ENCODE measurements around the gene NIPAL1. TPM values are rescaled to one million over a fixed set of nuclear protein-coding genes. Genes with fewer than 3 reads are reported as not detected.
A peak's percentile ranks its signal among the peaks of the same experiment; 100 is the strongest.

Gene NIPAL1
- total RNA-seq, 1 experiment from 2014 or later: 0.13 TPM

DNA sequence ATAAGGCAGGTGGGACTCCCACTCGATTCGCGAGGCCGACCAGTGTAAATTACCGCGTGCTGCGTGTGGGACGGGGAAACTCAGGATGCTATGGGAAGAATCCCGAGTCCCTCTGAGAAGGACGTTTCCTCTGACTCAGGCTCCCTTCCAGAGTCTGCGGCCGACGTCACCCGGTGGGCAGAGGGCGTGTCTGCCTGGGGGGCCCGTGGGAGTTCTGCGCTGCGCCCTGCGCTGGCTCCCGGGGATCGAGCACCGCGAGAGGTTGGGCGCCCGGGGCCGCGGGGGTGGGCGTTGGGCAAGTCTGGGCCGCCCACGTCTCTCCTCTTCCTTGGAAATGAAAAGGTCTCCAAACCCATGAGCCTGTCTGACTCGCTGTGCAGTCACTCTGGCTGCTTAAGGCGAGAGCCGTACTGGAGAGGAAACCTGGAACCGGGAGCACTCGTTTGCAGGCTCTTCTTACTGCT lies 568 bp downstream of the NIPAL1 start:
- no peaks in the 10 kb centered on the region for H3K27me3 ChIP-seq
- no peaks in the 10 kb centered on the region for H3K9me3 ChIP-seq
- H3K4me3 ChIP-seq: peak overlapping the region; percentile 54
- DNase-seq: peak; percentile 76
- no peaks in the 10 kb centered on the region for H3K36me3 ChIP-seq

GRCh38 chr4:48018112-48018511 lies 1.5 kb downstream of the NIPAL1 start:
- Histone ChIP-seq H3K9me3 (no peaks in the 10 kb centered on the region), H3K27me3 (no peaks in the 10 kb centered on the region), H3K36me3 (no peaks in the 10 kb centered on the region), H3K4me3 (no peak overlapping the region)
- DNase-seq: no peak

DNA sequence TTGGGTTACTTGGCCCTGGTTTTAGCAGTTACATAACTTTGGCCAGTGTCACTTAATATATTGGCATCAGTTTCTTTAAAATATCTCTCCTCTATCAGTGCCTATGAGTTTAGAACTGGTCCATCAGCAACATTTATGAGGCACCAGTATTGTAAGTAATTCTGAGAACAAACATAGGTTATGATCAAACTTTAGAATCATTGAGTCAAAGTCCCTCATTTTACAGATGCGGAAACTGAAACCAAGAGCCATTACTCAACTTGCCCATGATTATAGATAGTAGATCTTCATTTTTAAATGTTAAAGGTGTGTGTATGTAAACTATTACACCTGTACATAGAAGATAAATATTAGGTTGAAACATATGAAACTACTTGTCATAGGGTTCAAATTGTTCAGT lies 4.5 kb downstream of the NIPAL1 start:
- H3K27me3 ChIP-seq: no peaks in the 10 kb centered on the region
- DNase-seq: no peak
- H3K9me3 ChIP-seq: no peaks in the 10 kb centered on the region
- no peak overlapping the region for H3K4me3 ChIP-seq
- no peaks in the 10 kb centered on the region for H3K36me3 ChIP-seq

GRCh38 chr4:48022192-48022799 lies 5.7 kb downstream of the NIPAL1 start:
- H3K4me3 ChIP-seq: no peak overlapping the region
- H3K9me3 ChIP-seq: no peaks in the 10 kb centered on the region
- H3K36me3 ChIP-seq: no peaks in the 10 kb centered on the region
- DNase-seq: no peak
- H3K27me3 ChIP-seq: no peaks in the 10 kb centered on the region

DNA sequence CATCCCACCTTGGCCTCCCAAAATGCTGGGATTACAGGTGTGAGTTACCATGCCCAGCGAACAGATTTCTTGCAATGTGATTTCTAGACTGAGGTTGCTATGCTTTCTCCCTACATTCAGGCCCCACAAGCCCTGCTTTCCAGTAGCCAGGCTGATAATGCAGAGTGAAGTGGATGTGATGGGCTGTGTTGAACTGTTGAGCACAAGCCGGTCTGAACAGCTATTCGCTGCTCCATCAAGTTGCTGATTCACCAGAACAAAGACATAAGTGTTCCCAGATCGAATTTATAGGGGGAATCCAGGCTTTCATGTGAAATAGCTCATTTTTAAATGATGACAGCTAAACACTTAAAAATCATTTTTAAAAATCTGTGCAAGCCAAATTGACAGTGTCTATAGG lies 8.0 kb downstream of the NIPAL1 start:
- Histone ChIP-seq H3K27me3 (no peaks in the 10 kb centered on the region), H3K4me3 (no peak overlapping the region), H3K9me3 (no peaks in the 10 kb centered on the region), H3K36me3 (no peaks in the 10 kb centered on the region)
- no peak for DNase-seq

DNA sequence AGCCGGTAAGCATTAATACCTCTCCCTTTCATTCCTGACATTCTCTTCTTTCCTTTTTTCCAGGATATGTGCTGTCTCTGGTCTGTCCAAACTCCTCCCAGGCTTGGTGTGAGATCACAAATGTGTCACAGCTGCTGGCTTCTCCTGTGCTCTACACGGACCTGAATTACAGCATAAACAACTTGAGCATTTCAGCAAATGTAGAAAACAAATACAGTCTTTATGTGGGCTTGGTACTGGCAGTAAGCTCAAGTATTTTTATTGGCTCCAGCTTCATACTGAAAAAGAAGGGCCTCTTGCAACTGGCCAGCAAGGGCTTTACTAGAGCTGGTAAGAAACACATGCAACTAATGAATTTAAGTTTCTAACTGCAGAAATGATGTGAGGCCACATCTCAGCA lies 8.4 kb downstream of the NIPAL1 start:
- peak; percentile 10 for DNase-seq
- Histone ChIP-seq H3K36me3 (no peaks in the 10 kb centered on the region), H3K9me3 (no peaks in the 10 kb centered on the region), H3K27me3 (no peaks in the 10 kb centered on the region), H3K4me3 (no peak overlapping the region)

DNA sequence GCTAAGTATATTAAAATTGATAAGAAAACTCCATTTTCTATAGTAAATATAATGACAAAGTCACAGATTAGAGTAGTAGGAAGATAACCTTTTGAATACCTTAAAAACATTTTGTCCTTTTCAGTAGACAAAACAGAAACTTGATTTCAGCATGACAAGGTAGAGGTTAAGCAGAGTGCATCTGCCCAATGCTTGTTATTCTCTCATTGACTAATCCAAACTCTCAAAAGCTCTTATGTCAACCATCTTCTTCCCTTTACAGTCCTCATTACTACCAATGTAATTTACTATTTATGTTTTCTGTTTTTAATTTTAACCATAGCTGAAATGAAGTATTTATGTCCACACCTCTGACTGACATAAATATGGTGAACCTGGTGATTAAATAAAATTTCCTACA lies 11.1 kb downstream of the NIPAL1 start:
- Histone ChIP-seq H3K9me3 (no peaks in the 10 kb centered on the region), H3K36me3 (no peaks in the 10 kb centered on the region), H3K27me3 (no peaks in the 10 kb centered on the region), H3K4me3 (no peak overlapping the region)
- DNase-seq: no peak

DNA sequence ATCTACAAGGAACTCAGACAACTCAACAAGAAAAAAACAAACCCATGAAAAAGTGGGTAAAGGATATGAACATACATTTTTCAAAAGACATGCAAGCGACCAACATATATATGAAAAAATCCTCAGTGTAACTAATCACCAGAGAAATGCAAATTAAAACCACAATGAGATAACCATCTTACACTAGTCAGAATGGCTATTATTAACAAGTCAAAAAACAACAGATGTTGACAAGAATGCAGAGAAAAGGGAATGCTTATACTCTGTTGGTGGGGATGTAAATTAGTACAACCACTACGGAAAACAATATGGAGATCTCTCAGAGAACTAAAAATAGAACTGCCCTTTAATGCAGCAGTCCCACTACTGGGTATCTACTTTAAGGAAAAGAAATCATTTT lies 12.1 kb downstream of the NIPAL1 start:
- no peak overlapping the region for H3K4me3 ChIP-seq
- H3K9me3 ChIP-seq: no peaks in the 10 kb centered on the region
- no peak for DNase-seq
- H3K27me3 ChIP-seq: no peaks in the 10 kb centered on the region
- no peaks in the 10 kb centered on the region for H3K36me3 ChIP-seq

DNA sequence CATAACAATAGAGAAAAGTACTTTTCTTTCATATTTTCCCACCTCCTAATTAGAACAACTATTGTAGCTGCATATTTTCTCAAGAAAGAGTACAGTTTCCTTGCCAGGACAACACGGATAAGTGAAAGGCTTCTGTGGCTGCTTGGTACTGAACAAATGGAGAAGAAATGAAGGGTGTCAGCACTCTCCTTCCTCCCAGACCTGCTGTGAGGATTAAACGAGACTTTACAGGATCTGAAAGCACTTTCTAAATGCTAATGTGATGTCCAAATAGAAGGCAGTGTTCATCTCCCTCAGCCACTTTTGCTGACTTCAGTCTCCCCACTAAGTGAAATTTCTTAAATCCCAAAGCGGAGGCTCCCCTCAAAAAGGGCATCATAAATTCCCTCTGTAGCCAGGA lies 13.9 kb downstream of the NIPAL1 start:
- H3K36me3 ChIP-seq: no peaks in the 10 kb centered on the region
- no peaks in the 10 kb centered on the region for H3K27me3 ChIP-seq
- no peaks in the 10 kb centered on the region for H3K9me3 ChIP-seq
- no peak for DNase-seq
- no peak overlapping the region for H3K4me3 ChIP-seq

DNA sequence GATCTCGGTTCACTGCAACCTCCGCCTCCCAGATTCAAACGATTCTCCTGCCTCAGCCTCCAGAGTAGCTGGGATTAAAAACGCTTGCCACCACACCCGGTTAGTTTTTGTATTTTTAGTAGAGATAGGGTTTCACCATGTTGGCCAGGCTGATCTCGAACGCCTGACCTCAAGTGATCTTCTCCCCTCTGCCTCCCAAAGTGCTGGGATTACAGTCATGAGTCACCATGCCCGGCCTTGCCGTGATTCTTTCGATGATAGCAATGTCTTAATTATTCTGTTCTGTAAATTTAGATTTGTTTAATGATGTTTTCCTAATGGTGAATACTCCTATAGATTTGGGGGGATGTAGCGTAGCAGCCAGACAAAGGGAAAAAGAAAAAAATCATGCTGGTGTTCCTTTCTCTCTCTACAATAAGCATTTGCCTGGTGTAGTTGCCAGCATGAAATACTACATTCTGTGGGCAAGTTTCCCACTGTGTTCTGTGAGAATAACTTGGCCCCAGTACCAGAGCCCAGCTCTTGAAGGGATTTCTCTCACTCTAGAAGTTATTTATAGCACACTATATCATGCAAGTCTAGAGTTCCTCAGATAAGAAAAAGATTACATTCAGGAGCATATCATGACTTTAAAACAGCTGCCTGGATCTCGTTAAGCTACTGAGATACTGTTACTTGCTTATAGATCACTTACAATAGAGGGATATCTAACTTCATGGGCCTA lies 15.4 kb downstream of the NIPAL1 start:
- Histone ChIP-seq H3K36me3 (no peaks in the 10 kb centered on the region), H3K9me3 (no peaks in the 10 kb centered on the region), H3K27me3 (no peaks in the 10 kb centered on the region), H3K4me3 (no peak overlapping the region)
- peak; percentile 37 for DNase-seq

DNA sequence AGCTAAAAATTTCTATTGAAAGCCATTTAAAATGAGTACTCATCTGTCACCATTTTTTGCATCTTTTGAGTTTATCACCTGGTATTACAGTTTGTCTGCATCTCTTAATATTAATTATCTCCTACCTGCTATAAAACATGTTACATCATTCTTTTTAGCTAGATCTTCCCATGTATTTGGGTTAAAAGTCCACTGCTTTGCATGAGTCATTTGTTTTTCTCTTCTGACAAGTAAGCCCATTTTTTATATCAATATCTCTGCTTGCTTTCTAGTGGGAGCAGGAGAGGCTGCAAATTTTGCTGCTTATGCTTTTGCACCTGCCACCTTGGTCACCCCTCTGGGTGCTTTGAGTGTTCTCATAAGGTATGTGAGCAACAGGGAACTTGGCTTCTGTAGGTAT lies 16.1 kb downstream of the NIPAL1 start:
- Histone ChIP-seq H3K9me3 (no peaks in the 10 kb centered on the region), H3K4me3 (no peak overlapping the region), H3K36me3 (no peaks in the 10 kb centered on the region), H3K27me3 (no peaks in the 10 kb centered on the region)
- DNase-seq: no peak

DNA sequence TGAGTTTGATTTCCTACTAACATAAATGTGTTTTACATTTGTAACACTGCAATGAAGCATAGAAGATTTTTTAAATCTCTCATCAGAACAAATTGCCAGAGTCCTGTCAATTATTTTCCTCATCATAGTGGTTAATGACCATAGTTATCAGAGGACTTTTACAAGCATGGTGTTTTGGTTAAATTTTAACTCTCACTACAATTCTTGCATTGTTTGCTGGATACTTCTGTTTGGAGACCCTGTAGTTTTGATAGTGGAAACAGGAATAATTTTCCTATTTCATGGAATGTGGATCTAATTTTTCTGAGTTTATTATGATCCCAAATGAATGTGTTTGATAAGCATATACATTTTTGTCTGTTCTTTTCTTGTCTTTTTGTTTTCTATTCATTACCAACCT lies 16.8 kb downstream of the NIPAL1 start:
- Histone ChIP-seq H3K36me3 (no peaks in the 10 kb centered on the region), H3K4me3 (no peak overlapping the region), H3K9me3 (no peaks in the 10 kb centered on the region), H3K27me3 (no peaks in the 10 kb centered on the region)
- no peak for DNase-seq

DNA sequence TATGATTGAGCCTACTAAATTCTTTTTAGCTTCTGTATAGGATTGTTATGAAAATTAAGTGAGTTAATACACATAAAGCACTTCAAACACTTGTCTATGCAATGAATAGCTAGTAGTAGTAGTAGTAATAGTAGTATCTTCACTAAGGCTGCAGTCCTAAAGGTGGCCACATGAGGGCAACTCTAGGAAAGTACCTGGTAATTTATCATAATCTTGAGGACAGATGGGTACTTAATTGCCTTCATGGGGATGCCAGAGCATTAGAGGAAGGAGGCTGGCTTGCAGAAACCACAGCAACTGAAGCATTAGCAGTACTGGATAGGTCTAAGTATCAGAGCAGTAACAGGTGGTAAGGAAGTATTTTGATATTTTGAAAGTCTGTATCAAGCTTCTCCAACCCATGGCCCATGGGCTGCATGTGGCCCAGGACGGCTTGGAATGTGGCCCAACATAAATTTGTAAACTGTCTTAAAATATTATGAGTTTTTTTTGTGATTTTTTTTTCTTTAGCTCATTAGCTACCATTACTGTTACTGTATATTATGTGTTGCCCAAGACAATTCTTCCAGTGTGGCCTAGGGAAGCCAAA lies 17.3 kb downstream of the NIPAL1 start:
- H3K9me3 ChIP-seq: no peaks in the 10 kb centered on the region
- DNase-seq: no peak
- H3K4me3 ChIP-seq: no peak overlapping the region
- no peaks in the 10 kb centered on the region for H3K27me3 ChIP-seq
- H3K36me3 ChIP-seq: no peaks in the 10 kb centered on the region

- Histone ChIP-seq H3K9me3 (no peaks in the 10 kb centered on the region), H3K27me3 (no peaks in the 10 kb centered on the region), H3K36me3 (no peaks in the 10 kb centered on the region), H3K4me3 (no peak overlapping the region)
- no peak for DNase-seq
Measured at GRCh38 chr4:48035952-48036351, 19.4 kb downstream of the NIPAL1 start.

- H3K27me3 ChIP-seq: no peaks in the 10 kb centered on the region
- H3K36me3 ChIP-seq: no peaks in the 10 kb centered on the region
- H3K4me3 ChIP-seq: no peak overlapping the region
- no peaks in the 10 kb centered on the region for H3K9me3 ChIP-seq
- no peak for DNase-seq
Measured at GRCh38 chr4:48037117-48037462, 20.5 kb downstream of the NIPAL1 start.

DNA sequence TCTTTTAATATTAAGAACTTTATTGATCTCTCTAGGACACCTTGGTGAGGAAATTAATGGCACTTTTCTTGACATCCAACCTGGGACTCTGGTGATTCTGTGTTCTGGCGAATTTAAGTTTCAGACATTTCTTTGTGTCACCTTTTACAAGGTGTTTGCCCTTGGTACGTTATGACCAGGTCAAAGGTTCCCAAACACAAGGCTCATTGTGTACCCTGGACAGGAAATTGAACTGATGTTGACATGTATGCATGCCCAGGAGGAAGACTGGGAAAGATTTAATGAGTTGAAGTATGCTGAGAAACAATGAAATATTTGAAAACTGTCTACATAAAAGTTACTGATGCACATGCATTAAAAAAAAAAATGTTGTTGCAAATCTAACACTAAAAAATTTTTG lies 22.1 kb downstream of the NIPAL1 start:
- H3K27me3 ChIP-seq: no peaks in the 10 kb centered on the region
- no peak overlapping the region for H3K4me3 ChIP-seq
- no peak for DNase-seq
- H3K9me3 ChIP-seq: no peaks in the 10 kb centered on the region
- no peaks in the 10 kb centered on the region for H3K36me3 ChIP-seq

- Histone ChIP-seq H3K4me3 (no peak overlapping the region), H3K27me3 (no peaks in the 10 kb centered on the region), H3K9me3 (no peaks in the 10 kb centered on the region), H3K36me3 (no peaks in the 10 kb centered on the region)
- no peak for DNase-seq
Measured at GRCh38 chr4:48039561-48039960, 23.0 kb downstream of the NIPAL1 start.

DNA sequence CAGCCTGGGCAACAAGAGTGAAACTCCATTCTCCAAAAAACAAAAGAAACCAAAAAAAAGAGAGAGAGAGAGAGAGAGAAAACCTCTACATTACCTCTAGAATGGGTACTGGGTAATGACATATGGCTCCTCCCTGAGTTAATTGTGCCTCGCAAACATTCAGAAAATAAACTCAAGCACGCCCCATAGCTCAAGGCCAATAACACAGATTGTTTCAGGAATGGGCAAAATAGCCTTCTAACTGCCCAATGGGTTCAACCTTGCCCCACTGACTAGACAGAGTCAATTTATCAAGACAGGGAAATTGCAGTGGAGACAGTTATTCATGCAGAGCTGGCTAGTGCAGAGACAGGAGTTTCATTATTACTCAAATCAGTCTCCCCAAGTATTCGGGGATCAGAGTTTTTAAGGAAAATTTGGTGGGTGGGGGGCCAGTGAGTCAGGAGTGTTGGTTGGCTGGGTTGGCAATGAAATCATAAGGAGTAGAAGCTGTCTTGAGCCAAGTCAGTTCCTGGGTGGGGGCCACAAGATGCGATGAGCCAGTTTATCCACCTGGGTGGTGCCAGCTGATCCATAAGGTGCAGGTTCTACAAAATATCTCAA lies 25.1 kb downstream of the NIPAL1 start:
- H3K9me3 ChIP-seq: no peaks in the 10 kb centered on the region
- H3K36me3 ChIP-seq: no peaks in the 10 kb centered on the region
- no peaks in the 10 kb centered on the region for H3K27me3 ChIP-seq
- no peak overlapping the region for H3K4me3 ChIP-seq
- DNase-seq: no peak
